GM12878 (cell line): Measurements from ENCODE around the gene DEXI. TPM values are rescaled to one million over a fixed set of nuclear protein-coding genes. Genes with fewer than 3 reads are reported as not detected.

Experiments used
- ATAC-seq: fragments of 200-7000 bp; cut with Tn5 transposase; 3 replicates; pipeline ENCODE4 v1.9.1; 2020; ENCODE audit warnings: mild to moderate bottlenecking, moderate library complexity
- BruUV-seq: library from RNA; stranded (reverse); fragments of 400-500 nt; replicated peaks from 2 replicates; lab custom pipeline; 2021; lab: Mats Ljungman, UMichigan
- CTCF ChIA-PET: fragments of 300-600 bp; sonication (Branson Sonifier 250); formaldehyde crosslinking; extraction: SDS; loops from one replicate; lab custom pipeline; 2021; ENCODE audit warnings: inconsistent platforms; lab: Yijun Ruan, JAX
- POLR2A ChIA-PET: fragments of 350-600 bp; formaldehyde crosslinking; extraction: SDS; loops from one replicate; lab custom pipeline; 2021; ENCODE audit warnings: inconsistent platforms; lab: Charles Lee
- RAD21 ChIA-PET: fragments of 300-600 bp; sonication (Branson Sonifier 250); formaldehyde crosslinking; loops from one replicate; lab custom pipeline; 2023; ENCODE audit warnings: antibody characterized with exemption; ENCODE audit not compliant: unreplicated experiment; lab: Charles Lee
- SMC1A ChIA-PET: fragments of 300-600 bp; sonication (Branson Sonifier 250); formaldehyde crosslinking; loops from one replicate; lab custom pipeline; 2023; ENCODE audit not compliant: unreplicated experiment, uncharacterized antibody; lab: Charles Lee
- DNase-seq: peaks from one replicate; pipeline ENCODE4 v3.0.0-alpha.2; 2011; ENCODE audit warnings: low read depth, low spot score
- FAIRE-seq: peaks from 3 replicates; lab custom pipeline; 2011; peaks lifted over from hg19 to GRCh38; lab: Jason Lieb, UNC
- H2AFZ ChIP-seq: 2 replicates; pipeline ENCODE4 v1.6.0; 2011; ENCODE audit warnings: low read depth, low read length, control low read depth; ENCODE audit not compliant: control insufficient read depth
- H3K27ac ChIP-seq: 2 replicates; pipeline ENCODE4 v1.5.1; 2011; ENCODE audit warnings: control low read depth; ENCODE audit not compliant: control insufficient read depth, insufficient read depth
- H3K27me3 ChIP-seq, 2 experiments: replicated peaks in 1 of 2; 2 replicates each; pipeline versions ENCODE4 v1.6.0 to v1.6.1; 2011; ENCODE audit warnings: low read length in 1 of 2; ENCODE audit not compliant: control insufficient read depth in 2 of 2, insufficient read depth in 2 of 2
- H3K36me3 ChIP-seq, 2 experiments: 2 replicates each; pipeline ENCODE4 v1.5.1; 2011; ENCODE audit warnings: low read length in 1 of 2; ENCODE audit not compliant: control insufficient read depth in 2 of 2, insufficient read depth in 2 of 2
- H3K4me1 ChIP-seq: 2 replicates; pipeline ENCODE4 v1.6.1; 2011; ENCODE audit warnings: mild to moderate bottlenecking, low read length, moderate library complexity, mixed read lengths; ENCODE audit not compliant: control insufficient read depth, insufficient read depth
- H3K4me2 ChIP-seq: 2 replicates; pipeline ENCODE4 v1.6.0; 2011; ENCODE audit warnings: control low read depth; ENCODE audit not compliant: control insufficient read depth, insufficient read depth
- H3K4me3 ChIP-seq: fragments of 200-600 bp; sonication (generic); 2 replicates; pipeline ENCODE4 v1.5.1; 2016
- H3K79me2 ChIP-seq: 2 replicates; pipeline ENCODE4 v1.6.0; 2011; ENCODE audit warnings: low read length; ENCODE audit not compliant: control insufficient read depth, insufficient read depth
- H3K9ac ChIP-seq: 2 replicates; pipeline ENCODE4 v1.8.0; 2011; ENCODE audit warnings: low read length, control low read depth, mixed read lengths; ENCODE audit not compliant: control insufficient read depth, insufficient read depth
- H3K9me3 ChIP-seq: replicated peaks from 3 replicates; pipeline ENCODE4 v1.5.1; 2011; ENCODE audit warnings: mild to moderate bottlenecking, low read length; ENCODE audit not compliant: control insufficient read depth, insufficient read depth
- H4K20me1 ChIP-seq: 2 replicates; pipeline ENCODE4 v1.6.0; 2011; ENCODE audit not compliant: control insufficient read depth, insufficient read depth
- ASH2L ChIP-seq: fragments of 300-600, 200-600 bp; sonication (generic); IDR thresholded peaks from 2 replicates; pipeline ENCODE4 v1.6.1; 2017; ENCODE audit warnings: low read depth, mild to moderate bottlenecking, borderline replicate concordance
- ATF3 ChIP-seq: IDR thresholded peaks from 2 replicates; pipeline ENCODE4 v1.6.1; 2011; ENCODE audit warnings: low read depth, mild to moderate bottlenecking, low read length, moderate library complexity, borderline replicate concordance; ENCODE audit errors: extremely low read depth
- BHLHE40 ChIP-seq, 2 experiments: fragments of 450-650 bp in 1 of 2; IDR thresholded peaks; 2 replicates each; pipeline ENCODE4 v1.6.1; 2011 to 2017; ENCODE audit warnings: low read depth in 2 of 2, borderline replicate concordance in 1 of 2, improper control_type of control experiment in 1 of 2, low read length in 1 of 2, mild to moderate bottlenecking in 1 of 2
- CEBPZ ChIP-seq: fragments of 150-350 bp; IDR thresholded peaks from 2 replicates; pipeline ENCODE4 v1.6.1; 2016; ENCODE audit warnings: low read depth, low read length
- CREM ChIP-seq: IDR thresholded peaks from 2 replicates; pipeline ENCODE4 v1.6.1; 2014; ENCODE audit warnings: antibody characterized with exemption, low read depth
- GABPA ChIP-seq: IDR thresholded peaks from 2 replicates; pipeline ENCODE4 v1.6.1; 2014; ENCODE audit warnings: antibody characterized with exemption, low read depth, mild to moderate bottlenecking, inconsistent platforms
- HSF1 ChIP-seq: fragments of 150-350 bp; IDR thresholded peaks from 2 replicates; pipeline ENCODE4 v1.6.1; 2014; ENCODE audit warnings: mild to moderate bottlenecking, low read depth, low read length
- LARP7 ChIP-seq: fragments of 450-650 bp; IDR thresholded peaks from 2 replicates; pipeline ENCODE4 v1.6.1; 2017; ENCODE audit warnings: mild to moderate bottlenecking
- NBN ChIP-seq: fragments of 450-650 bp; IDR thresholded peaks from 2 replicates; pipeline ENCODE4 v1.6.1; 2016
- NFXL1 ChIP-seq: fragments of 450-650 bp; IDR thresholded peaks from 2 replicates; pipeline ENCODE4 v1.6.1; 2017; ENCODE audit warnings: antibody characterized with exemption, mild to moderate bottlenecking, borderline replicate concordance
- NR2C2 ChIP-seq: IDR thresholded peaks from 2 replicates; pipeline ENCODE4 v1.6.1; 2011; ENCODE audit warnings: borderline replicate concordance, low read depth; ENCODE audit not compliant: control insufficient read depth, insufficient read length
- PAX5 ChIP-seq: IDR thresholded peaks from 2 replicates; pipeline ENCODE4 v1.6.1; 2011; ENCODE audit warnings: low read depth, low read length, borderline replicate concordance
- RCOR1 ChIP-seq: conservative IDR thresholded peaks from 2 replicates; pipeline ENCODE4 v1.6.1; 2012; ENCODE audit warnings: low read depth, low read length, improper control_type of control experiment
- RELA ChIP-seq: fragments of 450-650 bp; IDR thresholded peaks from 2 replicates; pipeline ENCODE4 v1.8.0; 2014; ENCODE audit warnings: borderline replicate concordance; ENCODE audit not compliant: partially characterized antibody
- SIX5 ChIP-seq: IDR thresholded peaks from 2 replicates; pipeline ENCODE4 v1.6.1; 2011; ENCODE audit warnings: mild to moderate bottlenecking, low read depth, low read length, moderate library complexity; ENCODE audit not compliant: severe bottlenecking
- SMC3 ChIP-seq: IDR thresholded peaks from 2 replicates; pipeline ENCODE4 v1.6.1; 2011; ENCODE audit warnings: low read length, improper control_type of control experiment, borderline replicate concordance
- TAF1 ChIP-seq: IDR thresholded peaks from 2 replicates; pipeline ENCODE4 v1.6.1; 2011; ENCODE audit warnings: mild to moderate bottlenecking, low read depth, low read length, borderline replicate concordance
- ZNF207 ChIP-seq: fragments of 450-650 bp; IDR thresholded peaks from 2 replicates; pipeline ENCODE4 v1.6.1; 2014; ENCODE audit warnings: antibody characterized with exemption, mild to moderate bottlenecking, borderline replicate concordance
- ZNF274 ChIP-seq: IDR thresholded peaks from one replicate; pipeline ENCODE4 v1.8.0; 2011; ENCODE audit not compliant: insufficient read length, insufficient read depth
- ZNF622 ChIP-seq: fragments of 450-650 bp; IDR thresholded peaks from 2 replicates; pipeline ENCODE4 v1.6.1; 2017; ENCODE audit warnings: mild to moderate bottlenecking, inconsistent platforms
- WGBS: methylation state at CpG from one replicate; pipeline ENCODE4 v1.1.6; 2016; ENCODE audit warnings: low lambda C conversion rate; ENCODE audit not compliant: insufficient replicate concordance, insufficient coverage; ENCODE audit errors: missing lambda C conversion rate; 5-methylcytosine and 5-hydroxymethylcytosine counted together
- in situ Hi-C: fragments of 300-500 bp; cut with MboI; formaldehyde crosslinking; loops from 9 replicates; pipeline ENCODE4 v1.14.3; 2018; ENCODE audit warnings: mixed read lengths
- intact Hi-C: fragments of 100-400 bp; cut with micrococcal nuclease; formaldehyde crosslinking; loops from one replicate; pipeline ENCODE4 v1.14.2; 2022; ENCODE audit not compliant: unreplicated experiment
- polyA plus RNA-seq, 11 experiments: library from polyadenylated mRNA; depleted of rRNA in 4 of 11; unstranded in 6 of 11; stranded (reverse) in 5 of 11; fragments of >200 nt; fragmentation: Nextera tagmentation in 4 of 11; fragmentation: Illumina TruSeq in 1 of 11; extraction: Ambion mirVana in 4 of 11; extraction: Trizol in 1 of 11; gene quantifications; 1 replicate in 1 of 11; 2 replicates in 10 of 11; pipeline versions ENCODE4 v1.2.1 to v1.2.3, GENCODE V29; 2011 to 2016; ENCODE audit warnings: inconsistent platforms in 2 of 11, missing spikeins in 2 of 11, low read depth in 1 of 11
- total RNA-seq, 4 experiments: library from RNA; depleted of rRNA in 3 of 4; stranded (reverse); fragments of >200 nt in 3 of 4; fragmentation: Illumina TruSeq in 1 of 4; extraction: Trizol in 1 of 4; gene quantifications; 2 replicates each; pipeline versions ENCODE4 v1.2.1 to v1.2.3, GENCODE V29; 2013 to 2021

Gene DEXI
- total and polyA plus RNA-seq, 10 of the 15 experiments (the other 5 are each of a cell fraction or from before 2014, with no cell fraction given) = 1.4 to 26.3 (median 18.4) TPM

- CTCF ChIA-PET = interaction anchor here (0.7 to 7.1 kb wide), 25 partner anchors 9 to 436 kb away, joined by 3 to 107 read pairs (median 5); partner anchors contain the start of genes DEXI and SOCS1
- POLR2A ChIA-PET = interaction anchor here (0.6 to 4.3 kb wide), 20 partner anchors 9 to 427 kb away, joined by 3 to 38 read pairs (median 4); partner anchors contain the start of gene DEXI
- no peaks in the 10 kb centered on the region for H3K9me3 ChIP-seq
- H2AFZ ChIP-seq = peak overlapping the region; percentile 52
- BruUV-seq = no TSS peak
- in situ Hi-C loops = no loop called here
- peaks cover 28% of the 10 kb centered on the region for H3K4me1 ChIP-seq
- FAIRE-seq (peak; percentile 72), ATAC-seq (peak; percentile 83), DNase-seq (peak; percentile 91)
- H4K20me1 ChIP-seq = no peaks in the 10 kb centered on the region
- peaks cover 68% of the 10 kb centered on the region for H3K79me2 ChIP-seq
- intact Hi-C loops = no loop called here
- H3K4me2 ChIP-seq = peak overlapping the region; percentile 90
- SMC1A ChIA-PET = interaction anchor here (0.6 to 4.8 kb wide), 31 partner anchors 8 to 560 kb away, joined by 3 to 83 read pairs (median 4); partner anchors contain the start of genes CIITA and NUBP1
- peak overlapping the region; percentile 62 for H3K27ac ChIP-seq
- H3K36me3 ChIP-seq = no peaks in the 10 kb centered on the region
- H3K27me3 ChIP-seq = no peaks in the 10 kb centered on the region
- WGBS = 4% methylated on average over 7 of the region's 7 CpGs
- H3K4me3 ChIP-seq = peak overlapping the region; percentile 28; the same call in 1 of the 2 replicates
- H3K9ac ChIP-seq = peak overlapping the region; percentile 48
- RAD21 ChIA-PET = interaction anchor here (0.6 to 6.1 kb wide), 20 partner anchors 9 to 459 kb away, joined by 3 to 61 read pairs (median 6); partner anchors contain the start of genes CIITA, DEXI and SOCS1
- TF ChIP-seq TAF1 = no peak
- TF ChIP-seq ZNF207 = no peak
- no peak for TF ChIP-seq CREM
- no peak for TF ChIP-seq ZNF274
- TF ChIP-seq LARP7 = no peak
- no peak for TF ChIP-seq ATF3
- peak; percentile 84 for TF ChIP-seq NBN
- TF ChIP-seq NR2C2 = no peak
- TF ChIP-seq GABPA = no peak
- no peak for TF ChIP-seq ZNF622
- TF ChIP-seq PAX5 = peak; percentile 82
- no peak for TF ChIP-seq RCOR1
- no peak for TF ChIP-seq NFXL1
- TF ChIP-seq BHLHE40 (IDR thresholded peaks at IDR 0.05; ENCODE audit: borderline replicate concordance in 1 of 2, low read depth in 2 of 2, low read length in 1 of 2) = peak; percentile 54 to 66; a peak in 3 of 4 replicates
- TF ChIP-seq SIX5 = no peak
- no peak for TF ChIP-seq HSF1
- no peak for TF ChIP-seq SMC3
- no peak for TF ChIP-seq ASH2L
- TF ChIP-seq CEBPZ = no peak
- TF ChIP-seq RELA = no peak
Measured at GRCh38 chr16:10949424-10949970, 7.2 kb upstream of the DEXI start.
